DOHH2 (cell line): ENCODE measurements around the gene LDLRAD4.

ENCODE experiments used
- H3F3A ChIP-seq: fragments of 200-600 bp; sonication (generic), shearing (Covaris generic); 2 replicates; pipeline ENCODE4 v1.6.0; 2016; ENCODE audit warnings: antibody characterized with exemption, mild to moderate bottlenecking; ENCODE audit not compliant: control insufficient read depth, insufficient read depth
- H3K27ac ChIP-seq: fragments of 200-600 bp; sonication (generic); 2 replicates; pipeline ENCODE4 v1.5.1; 2014; ENCODE audit warnings: low read depth, mild to moderate bottlenecking, low read length, moderate library complexity
- H3K27me3 ChIP-seq: fragments of 200-600 bp; sonication (generic); 2 replicates; pipeline ENCODE4 v1.6.1; 2014; ENCODE audit warnings: mild to moderate bottlenecking, low read length, mixed read lengths; ENCODE audit not compliant: control insufficient read depth
- H3K36me3 ChIP-seq: fragments of 200-600 bp; sonication (generic); 2 replicates; pipeline ENCODE4 v1.6.1; 2014; ENCODE audit warnings: mild to moderate bottlenecking, low read length, moderate library complexity, mixed read lengths; ENCODE audit not compliant: control insufficient read depth
- H3K4me1 ChIP-seq: fragments of 200-600 bp; sonication (generic); 2 replicates; pipeline ENCODE4 v1.6.1; 2014; ENCODE audit warnings: mild to moderate bottlenecking, low read length, mixed read lengths; ENCODE audit not compliant: control insufficient read depth
- H3K4me2 ChIP-seq: fragments of 200-600 bp; sonication (generic); 2 replicates; pipeline ENCODE4 v1.6.0; 2014; ENCODE audit warnings: mild to moderate bottlenecking, low read length, moderate library complexity
- H3K4me3 ChIP-seq: fragments of 200-600 bp; sonication (generic); 2 replicates; pipeline ENCODE4 v1.5.1; 2014; ENCODE audit warnings: mild to moderate bottlenecking, low read length, mixed read lengths
- H3K79me2 ChIP-seq: fragments of 200-600 bp; sonication (generic); 2 replicates; pipeline ENCODE4 v1.6.1; 2014; ENCODE audit warnings: mild to moderate bottlenecking, low read length, mixed read lengths; ENCODE audit not compliant: control insufficient read depth
- H3K9me2 ChIP-seq: fragments of 200-600 bp; sonication (generic); replicated peaks from 2 replicates; pipeline ENCODE4 v1.6.1; 2014; ENCODE audit warnings: mild to moderate bottlenecking, low read length, mixed read lengths; ENCODE audit not compliant: control insufficient read depth
- H3K9me3 ChIP-seq: fragments of 200-600 bp; sonication (generic); 2 replicates; pipeline ENCODE4 v1.6.1; 2014; ENCODE audit warnings: antibody characterized with exemption, low read length, mixed read lengths; ENCODE audit not compliant: control insufficient read depth, insufficient read depth
- H4K20me1 ChIP-seq: fragments of 200-600 bp; sonication (generic); 2 replicates; pipeline ENCODE4 v1.6.0; 2014; ENCODE audit warnings: low read depth, mild to moderate bottlenecking, antibody characterized with exemption, low read length, moderate library complexity; ENCODE audit not compliant: control insufficient read depth, insufficient read depth
- EZH2phosphoT487 ChIP-seq: fragments of 200-600 bp; sonication (generic); IDR thresholded peaks from 2 replicates; pipeline ENCODE4 v1.6.1; 2017; ENCODE audit warnings: borderline replicate concordance, mild to moderate bottlenecking, antibody characterized with exemption, low read length, moderate library complexity, mixed read lengths
- TF ChIP-seq, protein P1 (sequence below): fragments of 200-600 bp; sonication (generic); IDR thresholded peaks from one replicate; pipeline ENCODE4 v1.5.1; 2014; ENCODE audit warnings: antibody characterized with exemption, mild to moderate bottlenecking, low read depth, low read length; ENCODE audit not compliant: poor library complexity, severe bottlenecking

LDLRAD4 gene

DNA sequence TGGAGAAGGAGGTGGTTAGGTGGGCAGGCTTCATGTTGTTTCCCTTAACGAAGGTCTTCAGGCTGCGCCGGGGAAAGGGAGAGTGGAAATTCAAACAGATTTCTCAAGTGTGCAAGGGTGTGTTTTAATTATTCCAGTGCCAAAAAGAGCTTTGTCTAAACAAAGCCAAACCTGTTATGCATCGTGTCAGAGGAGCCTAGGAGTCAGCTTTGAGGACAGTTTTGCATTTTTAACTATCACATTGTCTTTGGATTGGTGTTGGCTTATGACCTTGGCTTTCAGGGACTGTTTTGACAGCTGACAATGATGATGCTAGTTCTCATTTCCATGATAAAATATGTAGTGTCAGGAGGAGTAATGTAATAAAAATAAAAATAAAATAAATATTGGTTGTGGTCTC, 144.8 kb downstream of the LDLRAD4 start:
- Histone ChIP-seq H3K36me3 (no peaks in the 10 kb centered on the region), H3K4me2 (no peak overlapping the region), H3K27ac (no peak overlapping the region), H4K20me1 (no peaks in the 10 kb centered on the region), H3F3A (no peaks in the 10 kb centered on the region), H3K79me2 (no peaks in the 10 kb centered on the region), H3K4me1 (no peaks in the 10 kb centered on the region), H3K9me2 (no peaks in the 10 kb centered on the region), H3K4me3 (no peak overlapping the region), H3K27me3 (0 out of 2 replicates have a peak, but pooled peaks cover 4% of the 10 kb centered on the region), H3K9me3 (no peaks in the 10 kb centered on the region)
- TF ChIP-seq, protein P1, sequence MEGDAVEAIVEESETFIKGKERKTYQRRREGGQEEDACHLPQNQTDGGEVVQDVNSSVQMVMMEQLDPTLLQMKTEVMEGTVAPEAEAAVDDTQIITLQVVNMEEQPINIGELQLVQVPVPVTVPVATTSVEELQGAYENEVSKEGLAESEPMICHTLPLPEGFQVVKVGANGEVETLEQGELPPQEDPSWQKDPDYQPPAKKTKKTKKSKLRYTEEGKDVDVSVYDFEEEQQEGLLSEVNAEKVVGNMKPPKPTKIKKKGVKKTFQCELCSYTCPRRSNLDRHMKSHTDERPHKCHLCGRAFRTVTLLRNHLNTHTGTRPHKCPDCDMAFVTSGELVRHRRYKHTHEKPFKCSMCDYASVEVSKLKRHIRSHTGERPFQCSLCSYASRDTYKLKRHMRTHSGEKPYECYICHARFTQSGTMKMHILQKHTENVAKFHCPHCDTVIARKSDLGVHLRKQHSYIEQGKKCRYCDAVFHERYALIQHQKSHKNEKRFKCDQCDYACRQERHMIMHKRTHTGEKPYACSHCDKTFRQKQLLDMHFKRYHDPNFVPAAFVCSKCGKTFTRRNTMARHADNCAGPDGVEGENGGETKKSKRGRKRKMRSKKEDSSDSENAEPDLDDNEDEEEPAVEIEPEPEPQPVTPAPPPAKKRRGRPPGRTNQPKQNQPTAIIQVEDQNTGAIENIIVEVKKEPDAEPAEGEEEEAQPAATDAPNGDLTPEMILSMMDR: no peak
- no peak for TF ChIP-seq EZH2phosphoT487

DNA sequence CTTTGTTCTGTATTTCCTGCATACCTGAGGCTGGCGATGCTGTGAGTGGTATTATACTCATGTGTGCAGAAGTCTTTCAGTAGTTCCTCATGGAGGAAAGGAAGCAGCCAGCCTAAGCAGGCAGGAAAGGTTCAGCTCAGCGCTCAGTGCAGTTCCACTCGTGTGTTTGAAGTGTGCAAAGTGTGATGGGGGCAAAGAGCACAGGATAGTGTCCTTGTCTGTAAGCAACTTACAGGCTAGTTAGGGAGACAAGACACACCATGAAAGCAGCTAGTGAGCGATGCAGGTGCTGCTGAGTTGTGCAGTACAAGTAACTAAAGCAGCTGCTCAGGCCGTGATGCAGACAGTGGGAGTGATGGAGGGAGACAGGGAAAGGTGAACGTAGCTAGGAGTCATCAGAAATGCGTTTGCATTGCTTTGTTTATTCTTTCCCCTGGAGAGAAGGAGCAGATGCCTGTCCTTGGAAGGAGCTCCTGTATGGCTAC, 146.2 kb downstream of the LDLRAD4 start:
- H3K27me3 ChIP-seq: no peaks in the 10 kb centered on the region
- no peak overlapping the region for H3K4me2 ChIP-seq
- H3F3A ChIP-seq: no peaks in the 10 kb centered on the region
- H3K4me1 ChIP-seq: no peaks in the 10 kb centered on the region
- TF ChIP-seq, protein P1: no peak
- TF ChIP-seq EZH2phosphoT487: no peak
- H3K79me2 ChIP-seq: no peaks in the 10 kb centered on the region
- no peaks in the 10 kb centered on the region for H3K9me2 ChIP-seq
- H3K27ac ChIP-seq: no peak overlapping the region
- H3K4me3 ChIP-seq: no peak overlapping the region
- H3K9me3 ChIP-seq: no peaks in the 10 kb centered on the region
- no peaks in the 10 kb centered on the region for H3K36me3 ChIP-seq
- H4K20me1 ChIP-seq: no peaks in the 10 kb centered on the region

DNA sequence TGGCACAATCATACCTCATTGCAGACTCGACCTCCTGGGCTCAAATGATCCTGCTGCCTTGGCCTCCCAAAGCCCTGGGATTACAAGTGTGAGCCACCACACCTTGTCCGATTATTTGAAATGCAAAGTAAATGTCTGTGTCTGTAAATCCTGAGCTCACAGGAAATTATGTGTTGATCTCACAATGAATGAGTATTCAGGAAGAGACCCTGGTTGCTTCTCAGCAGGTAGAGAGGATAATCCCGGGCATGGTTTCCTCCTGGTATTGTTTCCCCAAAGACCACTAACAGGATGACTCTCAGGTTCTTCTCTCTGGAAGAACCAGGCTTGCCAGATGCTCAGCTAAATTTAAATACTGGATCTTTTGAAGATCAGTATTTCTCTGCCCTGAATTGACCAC, 147.6 kb downstream of the LDLRAD4 start:
- no peak for TF ChIP-seq EZH2phosphoT487
- TF ChIP-seq, protein P1: no peak
- Histone ChIP-seq H3F3A (no peaks in the 10 kb centered on the region), H3K27me3 (no peaks in the 10 kb centered on the region), H3K79me2 (no peaks in the 10 kb centered on the region), H3K9me3 (no peaks in the 10 kb centered on the region), H3K4me3 (no peak overlapping the region), H3K4me2 (no peak overlapping the region), H3K36me3 (no peaks in the 10 kb centered on the region), H3K27ac (no peak overlapping the region), H4K20me1 (no peaks in the 10 kb centered on the region), H3K4me1 (no peaks in the 10 kb centered on the region), H3K9me2 (no peaks in the 10 kb centered on the region)

DNA sequence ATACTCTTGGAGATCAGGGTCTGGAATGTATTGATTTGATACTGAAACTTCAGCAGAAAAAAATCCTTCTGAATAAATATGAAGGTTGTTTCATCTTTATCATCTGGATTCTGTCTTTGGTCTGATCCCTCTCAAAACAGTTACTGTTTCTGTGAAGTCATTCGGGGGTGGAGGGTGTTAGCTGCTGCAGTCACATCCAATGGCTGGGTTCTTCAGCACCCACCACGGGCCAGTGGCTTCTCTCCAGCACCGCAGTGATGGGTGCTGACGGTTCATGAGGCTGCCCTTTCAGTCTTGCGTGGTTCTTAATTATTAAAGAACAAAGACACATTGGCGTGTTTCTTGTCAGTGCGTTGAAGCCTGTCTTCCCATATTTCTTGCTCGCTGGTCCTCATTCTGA, 148.0 kb downstream of the LDLRAD4 start:
- TF ChIP-seq EZH2phosphoT487: no peak
- TF ChIP-seq, protein P1: no peak
- no peaks in the 10 kb centered on the region for H3K9me3 ChIP-seq
- H3K79me2 ChIP-seq: no peaks in the 10 kb centered on the region
- H3K27ac ChIP-seq: no peak overlapping the region
- H3K9me2 ChIP-seq: no peaks in the 10 kb centered on the region
- H3K4me2 ChIP-seq: no peak overlapping the region
- H3K4me3 ChIP-seq: no peak overlapping the region
- no peaks in the 10 kb centered on the region for H4K20me1 ChIP-seq
- no peaks in the 10 kb centered on the region for H3K36me3 ChIP-seq
- no peaks in the 10 kb centered on the region for H3F3A ChIP-seq
- H3K27me3 ChIP-seq: no peaks in the 10 kb centered on the region
- H3K4me1 ChIP-seq: 0 out of 2 replicates have a peak, but pooled peaks cover under 1% of the 10 kb centered on the region
